Osteoblast (primary cell): ENCODE results near the gene COL5A2. TPM values are rescaled to one million over a fixed set of nuclear protein-coding genes. Genes with fewer than 3 reads are reported as not detected.

Experiments used
- DNase-seq: peaks from one replicate; pipeline ENCODE4 v3.0.0; 2011; ENCODE audit warnings: low spot score, mixed read lengths; ENCODE audit not compliant: insufficient read length; ENCODE audit errors: missing footprints
- H2AFZ ChIP-seq: 2 replicates; pipeline ENCODE4 v1.6.0; 2011; ENCODE audit warnings: mild to moderate bottlenecking, low read length
- H3K27ac ChIP-seq: 2 replicates; pipeline ENCODE4 v1.5.1; 2011; ENCODE audit warnings: mild to moderate bottlenecking, low read depth, low read length, moderate library complexity
- H3K27me3 ChIP-seq: 2 replicates; pipeline ENCODE4 v1.6.0; 2012; ENCODE audit warnings: mild to moderate bottlenecking, control low read depth, inconsistent platforms, low read length, moderate library complexity; ENCODE audit not compliant: insufficient read depth
- H3K36me3 ChIP-seq: 2 replicates; pipeline ENCODE4 v1.5.1; 2011; ENCODE audit warnings: mild to moderate bottlenecking, low read length, control low read depth, moderate library complexity; ENCODE audit not compliant: insufficient read depth
- H3K4me1 ChIP-seq: 2 replicates; pipeline ENCODE4 v1.5.1; 2011; ENCODE audit warnings: mild to moderate bottlenecking, low read length, control low read depth, moderate library complexity; ENCODE audit not compliant: insufficient read depth
- H3K4me2 ChIP-seq: 2 replicates; pipeline ENCODE4 v1.6.0; 2011; ENCODE audit warnings: mild to moderate bottlenecking, low read length; ENCODE audit not compliant: insufficient read depth
- H3K4me3 ChIP-seq: fragments of 200-600 bp; sonication (generic); 3 replicates; pipeline ENCODE4 v1.5.1; 2012; ENCODE audit warnings: mild to moderate bottlenecking, low read length, inconsistent platforms; ENCODE audit not compliant: insufficient read depth
- H3K79me2 ChIP-seq: 2 replicates; pipeline ENCODE4 v1.6.0; 2012; ENCODE audit warnings: mild to moderate bottlenecking, low read length, control low read depth, inconsistent platforms; ENCODE audit not compliant: insufficient read depth
- H3K9me3 ChIP-seq: 2 replicates; pipeline ENCODE4 v1.5.1; 2011; ENCODE audit warnings: low read depth, low read length, control low read depth
- H4K20me1 ChIP-seq: 2 replicates; pipeline ENCODE4 v1.6.0; 2012; ENCODE audit warnings: mild to moderate bottlenecking, low read length, control low read depth; ENCODE audit not compliant: insufficient read depth
- total RNA-seq: library from RNA; depleted of rRNA; stranded (reverse); fragments of >200 nt; gene quantifications from 2 replicates; pipeline ENCODE4 v1.2.3, GENCODE V29; 2012
- TF ChIP-seq, protein P1 (sequence below): IDR thresholded peaks from 2 replicates; pipeline ENCODE4 v1.5.1; 2011; ENCODE audit warnings: mild to moderate bottlenecking, low read depth, low read length, moderate library complexity; ENCODE audit errors: extremely low read depth

COL5A2 gene
- total RNA-seq, 1 donor, result 879 TPM

DNA sequence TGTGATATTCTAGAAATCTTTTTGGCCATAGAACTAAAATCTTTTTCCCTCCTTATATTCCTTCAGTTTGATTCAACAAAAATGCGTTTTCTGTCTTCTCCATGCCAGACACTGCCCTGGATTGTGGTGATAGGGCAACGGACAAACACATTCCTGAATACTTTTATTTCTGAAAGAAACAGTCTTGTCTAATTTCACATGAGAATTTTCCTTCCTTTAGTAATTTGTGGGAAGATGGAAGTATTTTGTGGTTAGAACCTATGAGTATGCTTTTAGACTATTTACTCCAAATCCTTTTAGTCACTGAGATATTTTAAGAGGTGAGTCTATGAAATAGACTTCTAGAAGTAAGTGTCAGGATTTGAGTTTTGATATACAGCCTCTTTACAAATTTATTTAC lies 49.6 kb downstream of the COL5A2 start:
- Histone ChIP-seq H3K4me1 (peaks cover 55% of the 10 kb centered on the region), H3K9me3 (no peaks in the 10 kb centered on the region), H3K27ac (peak overlapping the region; percentile 95), H3K4me2 (peak overlapping the region; percentile 66), H3K36me3 (peaks cover 20% of the 10 kb centered on the region), H3K79me2 (peaks cover 92% of the 10 kb centered on the region), H3K4me3 (no peak overlapping the region), H3K27me3 (no peaks in the 10 kb centered on the region), H4K20me1 (no peaks in the 10 kb centered on the region), H2AFZ (no peak overlapping the region)
- no peak for DNase-seq
- TF ChIP-seq, protein P1, sequence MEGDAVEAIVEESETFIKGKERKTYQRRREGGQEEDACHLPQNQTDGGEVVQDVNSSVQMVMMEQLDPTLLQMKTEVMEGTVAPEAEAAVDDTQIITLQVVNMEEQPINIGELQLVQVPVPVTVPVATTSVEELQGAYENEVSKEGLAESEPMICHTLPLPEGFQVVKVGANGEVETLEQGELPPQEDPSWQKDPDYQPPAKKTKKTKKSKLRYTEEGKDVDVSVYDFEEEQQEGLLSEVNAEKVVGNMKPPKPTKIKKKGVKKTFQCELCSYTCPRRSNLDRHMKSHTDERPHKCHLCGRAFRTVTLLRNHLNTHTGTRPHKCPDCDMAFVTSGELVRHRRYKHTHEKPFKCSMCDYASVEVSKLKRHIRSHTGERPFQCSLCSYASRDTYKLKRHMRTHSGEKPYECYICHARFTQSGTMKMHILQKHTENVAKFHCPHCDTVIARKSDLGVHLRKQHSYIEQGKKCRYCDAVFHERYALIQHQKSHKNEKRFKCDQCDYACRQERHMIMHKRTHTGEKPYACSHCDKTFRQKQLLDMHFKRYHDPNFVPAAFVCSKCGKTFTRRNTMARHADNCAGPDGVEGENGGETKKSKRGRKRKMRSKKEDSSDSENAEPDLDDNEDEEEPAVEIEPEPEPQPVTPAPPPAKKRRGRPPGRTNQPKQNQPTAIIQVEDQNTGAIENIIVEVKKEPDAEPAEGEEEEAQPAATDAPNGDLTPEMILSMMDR, result no peak

DNA sequence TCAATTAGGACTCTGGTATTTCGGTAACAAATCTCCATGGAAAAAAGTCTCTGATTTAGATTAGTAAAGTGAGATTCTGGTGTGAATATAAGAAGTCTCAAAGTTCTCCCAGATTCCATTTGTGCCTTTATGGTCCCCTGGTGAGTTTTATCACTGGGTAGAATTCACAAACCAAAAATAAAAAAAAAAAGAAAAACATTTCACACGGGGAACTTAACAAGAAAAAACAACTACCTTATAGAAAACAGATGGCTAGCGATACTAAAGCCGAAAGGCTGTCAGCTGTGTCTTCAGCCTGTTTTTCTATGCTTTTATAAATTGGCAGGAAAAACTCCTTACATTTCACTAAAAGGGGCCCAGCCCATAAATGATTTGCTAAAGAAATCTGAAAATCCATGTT lies 50.6 kb downstream of the COL5A2 start:
- peak overlapping the region; percentile 66 for H3K4me2 ChIP-seq
- H3K27me3 ChIP-seq, result no peaks in the 10 kb centered on the region
- H2AFZ ChIP-seq, result no peak overlapping the region
- DNase-seq, result no peak
- peaks cover 90% of the 10 kb centered on the region for H3K79me2 ChIP-seq
- H3K4me1 ChIP-seq, result peaks cover 51% of the 10 kb centered on the region
- H4K20me1 ChIP-seq, result no peaks in the 10 kb centered on the region
- peak overlapping the region; percentile 30 for H3K4me3 ChIP-seq
- TF ChIP-seq, protein P1, result no peak
- peak overlapping the region; percentile 95 for H3K27ac ChIP-seq
- H3K9me3 ChIP-seq, result no peaks in the 10 kb centered on the region
- peaks cover 20% of the 10 kb centered on the region for H3K36me3 ChIP-seq

DNA sequence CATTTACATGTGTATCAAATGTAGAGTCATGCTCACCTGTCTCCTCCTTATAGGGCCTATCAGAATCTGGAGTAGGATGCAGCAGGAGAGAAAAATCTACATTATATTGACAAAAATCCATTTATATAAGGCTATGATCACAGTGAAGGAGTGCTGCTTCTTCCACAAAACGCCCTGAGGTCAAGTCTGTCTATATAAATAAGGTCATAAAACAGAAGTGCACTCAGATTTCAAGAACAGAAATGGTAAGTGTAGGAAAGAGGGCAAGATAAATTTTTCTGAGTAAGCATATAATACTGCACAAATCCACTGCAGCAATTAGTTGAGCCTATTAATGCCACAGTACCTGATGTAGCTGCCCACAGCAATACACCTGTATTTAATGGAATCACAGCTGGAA lies 51.8 kb downstream of the COL5A2 start:
- H3K27me3 ChIP-seq, result no peaks in the 10 kb centered on the region
- H3K4me3 ChIP-seq, result no peak overlapping the region
- H3K79me2 ChIP-seq, result peaks cover 89% of the 10 kb centered on the region
- peak overlapping the region; percentile 95 for H3K27ac ChIP-seq
- no peak for DNase-seq
- peaks cover 51% of the 10 kb centered on the region for H3K4me1 ChIP-seq
- TF ChIP-seq, protein P1, result no peak
- H3K36me3 ChIP-seq, result peaks cover 15% of the 10 kb centered on the region
- H3K9me3 ChIP-seq, result no peaks in the 10 kb centered on the region
- no peak overlapping the region for H2AFZ ChIP-seq
- H3K4me2 ChIP-seq, result no peak overlapping the region
- no peaks in the 10 kb centered on the region for H4K20me1 ChIP-seq

DNA sequence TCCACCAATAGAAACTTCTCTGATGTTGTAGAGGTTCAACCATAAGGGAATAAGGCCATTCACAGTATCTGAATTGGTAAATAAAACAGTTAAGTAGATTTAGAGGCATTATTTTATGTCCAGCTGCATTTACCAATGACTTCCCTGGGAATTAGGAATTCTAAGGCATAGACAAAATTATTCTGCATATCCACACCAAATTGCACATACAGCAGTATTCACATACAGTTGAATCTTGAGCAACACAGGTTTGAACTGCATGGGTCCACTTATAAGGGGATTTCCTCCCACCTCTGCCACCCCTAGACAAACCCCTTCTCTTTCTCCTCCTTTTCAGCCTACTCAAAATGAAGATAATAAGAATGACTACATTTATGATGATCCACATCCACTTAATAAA lies 54.4 kb downstream of the COL5A2 start:
- peaks cover 18% of the 10 kb centered on the region for H3K36me3 ChIP-seq
- no peak overlapping the region for H3K27ac ChIP-seq
- H3K4me1 ChIP-seq, result peaks cover 30% of the 10 kb centered on the region
- no peak for DNase-seq
- H3K27me3 ChIP-seq, result no peaks in the 10 kb centered on the region
- H4K20me1 ChIP-seq, result no peaks in the 10 kb centered on the region
- no peak overlapping the region for H3K4me3 ChIP-seq
- TF ChIP-seq, protein P1, result no peak
- H2AFZ ChIP-seq, result no peak overlapping the region
- no peak overlapping the region for H3K4me2 ChIP-seq
- peaks cover 91% of the 10 kb centered on the region for H3K79me2 ChIP-seq
- H3K9me3 ChIP-seq, result no peaks in the 10 kb centered on the region
